ENCODE results near the gene AQP5.

Gene AQP5

DNA sequence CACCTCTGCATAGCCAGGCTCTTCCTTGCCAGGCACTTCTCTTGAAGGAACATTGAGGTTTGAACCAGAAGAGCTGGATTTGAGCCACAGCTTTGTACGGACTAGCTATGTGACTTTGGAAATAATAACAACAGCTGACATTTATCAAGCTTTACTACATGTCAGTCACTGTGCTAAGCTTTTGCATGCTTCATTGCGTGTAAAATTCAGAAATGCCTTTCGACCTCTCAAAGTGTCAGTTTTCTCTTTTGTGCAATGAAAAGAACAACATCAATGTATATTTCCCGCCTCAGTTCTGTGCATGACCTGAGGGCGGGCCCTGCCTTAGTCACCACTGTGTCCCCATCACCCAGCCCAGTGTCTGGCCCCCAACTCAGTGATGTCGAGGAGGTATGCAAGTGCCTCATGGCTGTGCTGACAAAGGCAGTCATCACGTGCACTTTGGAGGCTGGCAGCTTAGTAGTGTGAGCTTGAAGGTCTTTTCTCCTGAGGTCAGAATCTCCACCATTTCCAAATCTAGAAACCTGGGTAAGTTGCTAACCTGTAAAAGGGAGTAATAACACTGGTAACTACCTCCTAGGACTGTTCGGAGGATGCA, 29.0 kb upstream of the AQP5 start:
- no peak for DNase-seq

- no peak for DNase-seq
Observed at GRCh38 chr12:49933796-49934195, 27.9 kb upstream of the AQP5 start.

DNA sequence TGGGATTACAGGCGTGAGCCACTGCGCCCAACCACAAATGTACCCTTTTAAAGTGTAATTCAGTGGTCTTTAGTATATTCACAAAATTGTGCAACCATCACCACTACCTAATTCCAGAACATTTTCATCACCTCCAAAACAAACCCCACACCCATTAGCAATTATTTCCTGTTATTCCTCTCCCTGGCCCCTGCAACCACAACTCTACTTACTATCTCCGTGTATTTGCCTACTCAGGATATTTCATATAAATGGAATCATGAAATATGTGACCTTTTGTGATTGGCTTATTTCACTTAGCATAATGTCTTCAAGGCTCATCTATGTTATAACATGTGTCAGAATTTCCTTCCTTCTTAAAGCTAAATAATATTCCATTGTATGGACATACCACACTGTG, 27.2 kb upstream of the AQP5 start:
- DNase-seq, result no peak

- DNase-seq, result no peak
Observed at GRCh38 chr12:49936925-49937324, 24.7 kb upstream of the AQP5 start.

DNA sequence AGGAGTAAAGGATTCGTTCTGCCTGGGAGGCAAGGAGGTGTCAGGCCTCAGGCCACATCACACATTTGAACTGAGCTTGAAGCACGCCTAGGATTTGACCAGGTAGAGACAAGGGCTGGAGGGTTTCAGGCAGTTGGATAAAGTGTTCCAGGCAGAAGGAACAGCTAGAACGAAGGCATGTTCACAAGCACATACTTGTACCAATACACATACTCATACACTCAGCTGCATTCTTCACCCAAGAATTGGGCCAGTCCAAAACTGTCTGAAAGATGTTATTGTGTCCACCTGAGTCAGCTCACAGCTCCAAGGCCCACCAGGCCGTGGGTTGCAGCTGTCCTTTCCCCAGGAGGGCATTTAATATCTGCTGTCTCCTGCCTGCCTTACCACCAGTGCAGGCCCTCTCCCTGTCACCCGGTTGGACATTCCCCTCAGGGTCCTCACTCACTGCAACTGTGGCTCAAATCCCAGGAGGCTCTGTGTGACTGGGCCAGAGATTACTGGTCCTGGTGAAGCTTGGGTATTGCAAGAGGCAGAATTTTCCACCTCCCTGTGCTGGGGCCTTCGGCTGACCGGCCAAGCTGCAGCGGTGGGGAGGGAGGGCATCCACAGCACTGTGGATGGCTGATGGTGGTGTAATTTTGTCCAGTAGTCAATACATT, 23.9 kb upstream of the AQP5 start:
- no peak for DNase-seq

DNA sequence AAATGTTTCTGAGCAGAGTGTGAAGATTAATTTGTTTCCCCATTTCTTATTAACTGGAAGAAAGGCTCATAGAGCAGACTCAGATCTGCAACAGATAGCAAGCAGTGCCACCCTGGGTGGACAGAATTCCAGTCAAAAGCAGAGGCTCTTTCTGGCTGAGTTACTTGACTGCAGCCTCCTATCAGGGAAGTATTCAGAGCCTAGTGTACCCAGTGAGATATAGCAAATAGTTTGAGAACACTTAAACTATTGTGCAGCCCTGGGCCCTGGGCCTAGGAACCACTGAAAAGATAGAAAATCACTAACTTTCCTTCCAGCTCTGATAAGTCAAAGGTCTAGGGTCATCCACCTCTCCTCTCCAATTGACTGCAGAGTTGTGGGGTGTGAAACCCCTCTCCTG, 22.4 kb upstream of the AQP5 start:
- DNase-seq, result no peak

GRCh38 chr12:49939707-49940106, 22.0 kb upstream of the AQP5 start:
- no peak for DNase-seq

DNA sequence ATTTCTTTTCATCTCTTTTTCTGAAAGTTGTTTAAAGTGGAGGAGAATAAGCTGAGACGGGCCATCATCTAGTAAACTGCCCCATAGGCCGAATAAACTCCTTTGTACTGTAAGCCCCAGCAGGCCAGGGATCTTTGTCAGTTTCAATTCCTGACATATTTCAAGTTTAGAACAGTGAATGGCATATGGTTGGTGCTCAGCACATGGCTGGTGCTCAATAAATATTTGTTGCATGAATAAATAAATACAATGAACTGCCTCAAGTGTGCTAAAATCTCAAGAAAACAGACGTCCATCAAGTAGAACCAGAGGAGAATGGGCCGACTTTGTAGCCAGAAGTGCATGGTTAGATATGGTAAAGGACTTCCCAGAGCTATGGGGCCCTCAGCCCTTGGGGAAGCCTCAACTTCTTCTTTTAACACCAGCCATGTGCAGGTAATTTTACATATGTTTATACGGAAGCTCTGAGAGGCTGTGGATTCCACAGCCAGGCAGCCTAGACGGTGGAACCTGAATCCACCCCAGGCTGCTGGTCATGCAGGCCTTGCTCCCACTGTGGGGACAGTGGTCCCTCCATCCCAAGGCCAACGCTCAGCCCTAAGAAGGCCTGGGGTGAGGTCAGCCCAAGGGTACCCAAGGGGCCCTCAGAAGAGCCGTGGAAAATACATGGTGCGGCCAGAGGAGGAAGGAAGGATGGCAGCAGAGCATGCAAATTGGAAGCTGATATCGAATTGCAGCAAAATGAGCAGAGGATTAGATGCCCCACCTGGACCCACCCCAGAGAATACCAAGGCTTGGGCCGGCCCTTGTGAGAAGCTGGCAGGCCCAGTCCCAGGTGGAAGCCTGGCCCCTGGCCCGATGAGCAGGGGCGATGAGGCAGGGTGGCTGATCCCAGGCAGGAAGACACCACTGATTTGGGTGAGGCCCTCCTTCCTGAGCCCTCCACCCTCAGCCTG, 19.8 kb upstream of the AQP5 start:
- no peak for DNase-seq

DNA sequence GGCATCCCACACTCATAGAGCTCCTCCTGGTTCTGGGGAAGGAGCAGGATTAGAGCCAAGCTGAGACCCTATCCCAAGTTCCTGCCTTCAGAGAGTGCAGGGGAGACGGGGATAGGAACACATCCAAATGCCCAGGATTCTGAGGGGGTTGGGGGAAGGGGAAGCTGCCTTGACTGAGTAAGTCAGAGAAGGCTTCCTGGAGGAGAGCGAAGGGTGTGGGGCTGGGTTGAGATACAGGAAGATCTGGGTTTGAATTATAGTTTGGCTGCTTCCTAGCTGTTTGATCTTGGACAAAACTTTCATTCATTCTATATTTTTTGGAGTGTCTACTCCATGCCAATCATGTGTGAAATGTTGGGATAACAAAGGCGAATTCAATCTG, 19.2 kb upstream of the AQP5 start:
- no peak for DNase-seq

DNA sequence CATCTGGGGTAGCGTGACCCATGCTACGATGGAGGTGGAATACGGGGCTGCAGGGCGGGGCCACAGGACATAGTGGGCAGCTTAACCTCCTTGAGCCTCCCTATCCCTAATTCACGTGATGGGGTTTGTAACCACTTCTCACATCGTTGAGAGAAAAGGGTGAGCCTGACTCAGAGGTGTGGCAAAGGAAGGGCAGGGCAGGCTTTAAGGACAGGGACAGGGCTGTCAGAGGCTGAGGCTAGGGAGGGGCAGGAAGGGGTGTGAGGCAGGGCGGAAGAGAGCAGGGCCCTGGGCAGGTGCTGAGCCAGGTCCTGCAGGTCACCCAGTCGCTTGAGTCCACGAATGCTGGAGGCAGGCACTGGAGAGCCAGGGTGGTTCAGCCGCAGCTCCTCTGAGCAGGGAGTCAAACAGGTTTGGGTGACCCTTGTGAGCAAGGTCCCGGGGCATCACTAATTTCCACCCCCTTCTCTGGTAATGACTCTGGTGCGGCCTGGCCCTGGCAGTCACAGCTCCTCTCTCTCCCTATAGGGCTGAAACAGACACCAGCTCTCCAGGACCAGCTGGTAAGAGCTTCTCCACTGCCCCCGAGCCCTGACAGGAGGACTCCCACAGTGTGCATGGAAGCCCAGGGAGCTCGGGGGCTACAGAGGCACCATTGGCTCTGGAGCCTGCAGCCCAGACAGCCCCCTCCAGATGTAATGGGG, 18.6 kb upstream of the AQP5 start:
- DNase-seq, result no peak

DNA sequence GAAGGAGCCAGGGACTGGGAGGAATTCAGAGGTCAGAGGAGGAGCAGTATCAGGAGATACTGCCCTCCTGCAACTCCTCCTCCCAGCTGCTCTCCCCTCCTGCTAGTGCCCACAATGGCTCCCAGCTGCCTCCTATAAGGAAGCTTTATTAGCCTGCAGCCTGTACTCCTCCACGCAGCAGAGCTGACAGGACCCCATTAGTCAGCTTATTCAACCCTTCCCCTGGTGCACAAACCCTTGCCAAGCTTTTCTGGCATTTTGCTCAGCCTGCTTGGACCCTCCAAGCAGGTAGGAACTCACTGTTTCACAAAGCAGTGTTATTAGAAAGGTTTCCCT, 18.1 kb upstream of the AQP5 start:
- no peak for DNase-seq

GRCh38 chr12:49944046-49944445, 17.6 kb upstream of the AQP5 start:
- DNase-seq, result no peak

DNA sequence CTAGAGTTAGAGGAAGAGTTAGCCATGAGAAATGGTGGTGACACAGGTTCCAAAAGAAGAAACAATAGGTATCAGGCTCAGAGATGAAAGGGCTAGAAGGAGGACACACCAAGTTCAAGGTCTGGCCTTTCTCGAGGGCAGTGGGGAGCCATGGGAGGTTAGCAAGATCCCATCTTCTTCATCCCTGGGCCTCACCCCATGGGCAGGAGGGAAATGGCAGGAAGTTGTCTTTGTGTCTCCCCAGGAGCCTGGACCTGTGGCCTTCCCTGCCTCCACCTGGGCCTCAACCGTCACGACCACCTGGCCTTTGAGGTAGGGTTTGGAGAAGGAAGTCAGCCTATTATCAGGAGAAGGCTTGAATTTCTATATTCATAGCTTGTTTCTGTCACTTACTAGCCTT, 17.0 kb upstream of the AQP5 start:
- DNase-seq, result no peak

DNA sequence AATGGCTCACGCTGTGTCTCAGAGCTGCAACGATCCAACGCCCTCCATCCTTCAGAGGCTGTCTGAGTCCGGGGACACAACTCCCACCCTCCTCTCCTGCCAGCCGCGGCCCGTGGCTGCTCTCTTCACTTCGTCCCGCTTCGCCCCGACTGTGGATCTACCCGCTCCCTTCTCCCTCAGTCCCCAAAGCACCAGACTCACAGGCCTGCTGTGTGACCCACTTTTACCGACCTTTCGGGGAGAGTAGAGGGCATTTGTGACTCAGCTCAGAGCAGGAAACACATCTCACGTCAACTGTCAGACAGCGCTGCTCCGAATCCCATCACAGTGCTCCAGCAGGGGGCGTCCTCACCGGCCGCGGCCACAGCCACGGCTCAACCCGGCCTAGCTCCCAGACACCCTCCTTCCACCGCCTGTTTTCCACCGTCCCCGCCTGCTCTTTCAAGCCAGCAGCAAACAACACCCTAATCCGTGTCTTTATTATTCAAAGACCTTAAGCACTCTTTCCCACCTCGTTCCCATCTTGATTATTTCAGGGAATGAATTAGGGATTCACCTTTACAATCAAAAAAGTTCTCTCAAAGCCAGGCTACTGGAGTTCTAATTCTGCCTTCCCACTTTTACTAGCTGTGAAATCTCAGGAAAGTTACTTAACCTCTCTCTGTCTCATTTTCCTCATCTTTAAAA, 16.1 kb upstream of the AQP5 start:
- DNase-seq, result peak; percentile 85

GRCh38 chr12:49946086-49946485, 15.6 kb upstream of the AQP5 start:
- no peak for DNase-seq

DNA sequence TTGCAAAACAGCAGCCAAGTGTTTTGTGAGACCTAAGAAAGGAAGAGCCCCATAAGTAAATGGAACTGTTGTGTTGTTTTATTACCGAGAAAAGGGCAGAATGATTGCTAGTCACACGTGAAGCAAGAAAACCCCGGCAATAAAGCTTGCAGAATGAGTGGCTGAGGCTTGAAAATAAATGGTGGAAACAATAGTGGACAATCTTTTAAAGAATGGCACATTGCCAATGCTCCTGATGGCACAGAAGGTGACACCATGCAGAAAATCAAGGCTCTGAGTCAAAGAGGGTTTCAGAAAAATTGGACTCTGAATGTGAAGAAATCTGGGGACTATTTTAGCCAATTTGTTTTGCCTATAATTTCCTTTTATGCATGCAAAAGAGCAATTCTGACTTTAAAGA, 15.2 kb upstream of the AQP5 start:
- DNase-seq, result no peak

GRCh38 chr12:49947593-49948226, 14.0 kb upstream of the AQP5 start:
- no peak for DNase-seq

- no peak for DNase-seq
Observed at GRCh38 chr12:49948866-49949845, 12.5 kb upstream of the AQP5 start.

- no peak for DNase-seq
Observed at GRCh38 chr12:49949866-49950265, 11.8 kb upstream of the AQP5 start.

GRCh38 chr12:49950273-49951251, 11.1 kb upstream of the AQP5 start, which contains the start of gene AQP2:
TSS of gene AQP2 (plus strand) at chr12:49950737. CDS start at chr12:49950831, 94 bp downstream.
- DNase-seq, result no peak

All from activated T-cell treated with anti-CD3 and anti-CD28 coated beads, Interleukin-2, amount 50 U/mL, for 1 hour (primary cell).